GM18873 (cell line): ENCODE results near the gene ATP6V0C.
"Not testable (repeated sequence)": the region's sequence is repeated elsewhere in the genome, so short reads cannot be mapped to it uniquely, and the experiment has no call there.

Experiments used
- ATAC-seq: cut with Tn5 transposase; IDR thresholded peaks from one replicate; pipeline ENCODE4 v1.9.1; 2021; ENCODE audit warnings: mild to moderate bottlenecking, moderate library complexity, moderate number of reproducible peaks; ENCODE audit not compliant: unreplicated experiment, low FRiP score

ATP6V0C gene

GRCh38 chr16:2473999-2474876 lies 39.5 kb upstream of the ATP6V0C start:
- no peak for ATAC-seq

- no peak for ATAC-seq
Observed at GRCh38 chr16:2474877-2475412, 38.8 kb upstream of the ATP6V0C start, which contains the start of gene TBC1D24. TSS of gene TBC1D24 (plus strand) at chr16:2475127. CDS start at chr16:2496149, 21,022 bp downstream.

- ATAC-seq: no peak
Observed at GRCh38 chr16:2475413-2476344, 38.1 kb upstream of the ATP6V0C start.

GRCh38 chr16:2476345-2476720 lies 37.4 kb upstream of the ATP6V0C start:
- no peak for ATAC-seq

- ATAC-seq: no peak
Observed at GRCh38 chr16:2476741-2477140, 37.0 kb upstream of the ATP6V0C start.

GRCh38 chr16:2477327-2477726 lies 36.4 kb upstream of the ATP6V0C start:
- no peak for ATAC-seq

- no peak for ATAC-seq
Observed at GRCh38 chr16:2478279-2478678, 35.5 kb upstream of the ATP6V0C start.

- ATAC-seq: not testable (repeated sequence)
Observed at GRCh38 chr16:2479996-2480395, 33.8 kb upstream of the ATP6V0C start.

GRCh38 chr16:2480948-2481347 lies 32.8 kb upstream of the ATP6V0C start:
- ATAC-seq: no peak

- ATAC-seq: no peak
Observed at GRCh38 chr16:2481676-2482075, 32.1 kb upstream of the ATP6V0C start.

GRCh38 chr16:2482249-2482648 lies 31.5 kb upstream of the ATP6V0C start:
- ATAC-seq: no peak

GRCh38 chr16:2482708-2483534 lies 30.8 kb upstream of the ATP6V0C start:
- ATAC-seq: no peak

- ATAC-seq: no peak
Observed at GRCh38 chr16:2483939-2484897, 29.5 kb upstream of the ATP6V0C start.

GRCh38 chr16:2484898-2485508 lies 28.7 kb upstream of the ATP6V0C start:
- no peak for ATAC-seq

GRCh38 chr16:2485811-2486507 lies 27.8 kb upstream of the ATP6V0C start:
- no peak for ATAC-seq

GRCh38 chr16:2486645-2487516 lies 26.9 kb upstream of the ATP6V0C start:
- no peak for ATAC-seq

GRCh38 chr16:2487517-2487842 lies 26.3 kb upstream of the ATP6V0C start:
- no peak for ATAC-seq
